GM21526 (cell line): ENCODE measurements around the gene GAS5.

Experiments
- ATAC-seq: cut with Tn5 transposase; IDR thresholded peaks from one replicate; pipeline ENCODE4 v1.9.1; 2021; ENCODE audit warnings: moderate library complexity; ENCODE audit not compliant: unreplicated experiment, low FRiP score

Gene GAS5

DNA sequence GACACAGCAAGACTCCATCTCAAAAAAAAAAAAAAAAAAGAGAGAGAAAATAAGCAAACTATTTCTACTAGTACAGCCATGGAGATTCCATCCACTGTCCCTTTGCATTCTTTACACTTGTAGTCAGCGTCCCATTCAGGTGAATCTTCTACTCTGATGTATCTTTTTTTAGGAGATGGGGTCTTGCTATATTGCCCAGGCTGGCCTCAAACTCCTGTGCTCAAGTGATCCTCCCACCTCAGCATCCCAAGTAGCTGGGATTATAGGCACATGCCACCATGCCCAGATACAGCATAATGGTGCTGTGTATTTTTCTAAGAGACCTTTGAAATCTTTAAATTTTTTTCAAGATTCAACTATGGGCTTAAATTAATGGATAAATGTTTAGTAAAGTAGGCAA is 35.0 kb downstream of the GAS5 start:
- no peak for ATAC-seq

DNA sequence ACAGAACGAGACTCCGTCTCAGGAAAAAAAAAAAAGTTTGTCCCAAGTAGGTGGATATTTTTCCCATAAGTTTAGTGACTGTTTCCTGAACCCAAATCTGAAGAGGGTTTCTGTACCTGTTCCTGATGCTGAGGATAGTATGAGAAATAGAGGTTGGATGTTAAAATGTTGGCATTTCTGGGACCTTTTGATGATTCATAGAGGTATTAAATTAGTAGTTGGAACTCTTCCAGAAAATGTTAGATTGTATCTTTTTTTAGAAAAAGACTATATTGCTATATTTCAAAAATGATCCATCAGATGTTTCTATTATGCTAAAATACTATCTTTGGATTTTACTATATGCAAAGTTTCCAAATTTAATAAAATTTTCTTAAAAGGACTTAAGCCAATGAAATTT is 40.2 kb downstream of the GAS5 start:
- no peak for ATAC-seq

DNA sequence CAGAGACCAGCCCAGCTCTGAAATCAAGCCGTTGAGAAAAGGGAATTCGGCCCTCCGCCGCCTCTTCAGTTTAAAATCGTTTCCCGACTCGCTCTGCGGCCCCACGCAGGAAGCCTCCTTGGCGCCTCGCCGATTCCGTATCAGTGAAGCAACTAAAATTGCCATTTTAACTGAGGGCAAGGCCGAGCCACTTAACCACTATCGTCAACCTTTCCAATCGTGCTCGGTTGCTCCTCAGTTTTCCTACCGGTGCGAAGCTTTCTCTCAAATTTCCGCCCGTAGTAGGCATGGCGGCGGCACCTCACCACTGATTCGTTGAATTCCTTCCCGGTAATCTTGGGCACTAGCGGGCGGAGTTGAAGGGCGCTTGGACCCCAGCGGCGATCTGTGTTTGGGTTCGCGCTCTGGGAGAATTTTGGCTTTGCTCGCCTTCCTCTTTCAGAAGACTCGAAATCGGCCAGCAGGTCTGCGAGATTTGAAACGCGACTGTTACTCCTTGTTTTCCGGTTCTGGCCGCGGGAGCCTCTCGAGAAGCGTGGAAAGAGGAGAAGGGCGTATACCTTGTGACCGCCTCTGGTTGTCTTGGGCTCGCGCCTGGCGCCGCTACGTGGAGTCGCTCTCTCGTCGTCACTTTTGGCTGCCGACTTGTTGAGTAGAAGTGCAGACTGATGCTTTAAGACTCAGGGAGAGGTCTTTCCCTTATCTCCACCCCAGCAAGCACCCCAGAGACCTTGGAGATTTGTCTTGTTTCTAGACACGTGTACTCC is 43.3 kb downstream of the GAS5 start, which contains the start of the genes CENPL and DARS2:
TSS of gene CENPL (minus strand) at position 569 of the 767 bp plus-strand sequence. CDS start 13,584 bp downstream, outside the sequence.
TSS of gene DARS2 (plus strand) at position 359 of the 767 bp plus-strand sequence. CDS start 557 bp downstream, outside the sequence.
- peak; percentile 83 for ATAC-seq

DNA sequence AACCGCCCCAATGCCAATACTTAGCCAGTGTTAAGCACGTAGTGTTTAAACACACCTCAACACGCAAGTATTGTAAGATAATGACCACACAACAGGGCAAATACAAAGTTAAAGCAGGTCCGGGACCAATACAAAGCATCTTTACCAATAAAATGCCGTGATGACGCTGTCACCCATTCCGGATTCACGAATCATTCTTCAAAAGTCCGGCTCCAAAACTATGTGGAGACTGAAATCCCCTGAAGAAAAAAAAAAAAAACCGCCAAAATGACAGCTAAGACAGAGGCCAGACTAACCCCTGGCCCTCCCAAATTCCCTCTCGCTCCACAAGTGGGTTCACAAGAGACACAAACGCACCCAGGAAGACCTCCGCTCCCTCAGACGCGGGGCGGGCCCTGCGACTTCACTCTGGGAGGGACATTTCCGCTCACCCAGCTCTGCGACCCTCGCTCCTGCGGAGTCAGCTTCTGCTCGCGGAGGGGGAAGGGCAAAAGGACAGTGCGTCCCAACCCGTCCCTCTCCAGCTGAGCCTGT is 43.9 kb downstream of the GAS5 start:
- ATAC-seq = peak; percentile 43

DNA sequence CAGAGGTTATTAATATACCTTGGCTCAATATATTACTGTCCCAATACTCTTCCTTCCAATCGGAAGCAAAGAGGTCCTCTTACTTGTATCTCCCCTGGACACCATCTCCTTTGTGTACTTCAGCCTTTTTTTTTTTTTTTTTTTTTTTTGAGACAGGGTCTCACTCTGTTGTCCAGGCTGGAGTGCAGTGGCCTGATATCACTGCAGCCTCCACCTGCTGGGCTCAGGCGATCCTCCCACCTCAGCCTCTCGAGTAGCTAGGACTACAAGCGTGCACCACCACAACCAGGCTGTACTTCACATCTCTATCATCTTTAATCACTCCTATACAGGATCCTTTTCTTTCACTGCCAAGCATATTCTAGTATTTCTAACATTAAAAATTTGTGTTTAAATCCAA is 46.1 kb downstream of the GAS5 start:
- no peak for ATAC-seq

DNA sequence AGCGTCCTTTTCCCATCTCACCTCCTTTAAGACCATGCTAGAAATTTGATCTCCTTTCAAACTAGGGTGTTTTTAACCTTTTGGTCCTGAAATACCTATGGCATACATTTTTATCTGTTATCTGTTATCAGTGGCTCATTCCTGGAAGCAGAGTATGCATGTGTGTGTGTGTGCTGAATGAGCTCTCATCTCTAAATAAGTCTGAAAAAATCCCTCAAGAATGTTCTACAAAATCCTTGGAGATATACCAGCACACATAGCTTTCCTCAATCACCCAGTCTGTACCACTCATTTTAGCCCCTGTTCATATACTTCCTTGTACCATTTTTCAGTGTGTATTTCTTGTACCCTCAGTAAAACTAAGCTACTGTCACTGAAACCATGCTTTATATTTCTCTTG is 49.3 kb downstream of the GAS5 start:
- ATAC-seq = no peak
